Measurements from ENCODE around the gene SYT8.
"Not testable (repeated sequence)": the region's sequence is repeated elsewhere in the genome, so short reads cannot be mapped to it uniquely, and the experiment has no call there.

The SYT8 gene

GRCh38 chr11:1879342-1879940 is 44.7 kb downstream of the SYT8 start:
- H3K9ac ChIP-seq (ENCODE audit: low read depth, low read length), result no peak overlapping the region
- H3K9me3 ChIP-seq (ENCODE audit: control insufficient read depth, insufficient read depth, low read length), result no peaks in the 10 kb centered on the region
- H3K4me1 ChIP-seq (ENCODE audit: insufficient read depth, low read length), result peaks cover 8% of the 10 kb centered on the region; the same call in 1 of the 2 replicates
- H3K36me3 ChIP-seq (ENCODE audit: insufficient read depth, low read length), result no peaks in the 10 kb centered on the region

- Histone ChIP-seq H3K36me3 (ENCODE audit: insufficient read depth, low read length) (no peaks in the 10 kb centered on the region), H3K9me3 (ENCODE audit: control insufficient read depth, insufficient read depth, low read length) (no peaks in the 10 kb centered on the region), H3K4me1 (ENCODE audit: insufficient read depth, low read length) (peaks cover 7% of the 10 kb centered on the region; the same call in 1 of the 2 replicates), H3K9ac (ENCODE audit: low read depth, low read length) (no peak overlapping the region)
Measured at GRCh38 chr11:1879941-1880720, 45.3 kb downstream of the SYT8 start.

DNA sequence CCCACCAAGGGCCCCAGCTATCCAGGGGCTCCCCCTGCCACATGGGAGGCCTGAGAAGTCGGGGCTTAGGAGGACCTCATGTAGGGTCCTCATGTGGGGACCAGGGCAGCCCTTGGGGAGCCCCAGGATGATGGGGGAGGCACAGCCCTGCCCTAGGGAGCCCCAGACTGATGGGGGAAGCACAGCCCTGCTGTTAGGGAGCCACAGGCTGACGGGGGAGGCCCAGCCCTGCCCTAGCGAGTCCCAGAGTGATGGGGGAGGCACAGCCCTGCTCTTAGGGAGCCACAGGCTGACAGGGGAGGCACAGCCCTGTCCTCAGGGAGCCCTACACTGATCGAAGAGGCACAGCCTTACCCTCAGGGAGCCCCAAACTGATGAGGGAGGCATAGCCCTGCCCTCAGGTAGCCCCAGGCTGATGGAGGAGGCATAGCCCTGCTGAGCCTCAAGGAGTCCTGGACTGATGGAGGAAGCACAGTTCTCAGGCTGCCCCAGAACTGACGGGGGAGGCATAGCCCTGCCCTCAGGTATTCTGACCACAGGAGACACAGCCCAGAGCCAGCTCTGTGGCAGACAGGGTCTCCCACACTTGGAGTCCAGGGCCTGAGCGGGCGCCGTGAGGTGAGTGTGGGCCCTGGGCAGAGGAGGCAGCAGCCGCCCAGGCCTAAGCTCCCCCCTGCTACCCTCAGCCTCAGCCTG is 46.1 kb downstream of the SYT8 start:
- Histone ChIP-seq H3K4me1 (ENCODE audit: insufficient read depth, low read length) (peaks cover 4% of the 10 kb centered on the region; the same call in 1 of the 2 replicates), H3K36me3 (ENCODE audit: insufficient read depth, low read length) (no peaks in the 10 kb centered on the region), H3K9me3 (ENCODE audit: control insufficient read depth, insufficient read depth, low read length) (no peaks in the 10 kb centered on the region), H3K9ac (ENCODE audit: low read depth, low read length) (no peak overlapping the region)

- Histone ChIP-seq H3K9me3 (ENCODE audit: control insufficient read depth, insufficient read depth, low read length) (no peaks in the 10 kb centered on the region), H3K4me1 (ENCODE audit: insufficient read depth, low read length) (peaks cover 4% of the 10 kb centered on the region; the same call in 1 of the 2 replicates)
Measured at GRCh38 chr11:1881442-1882264, 46.9 kb downstream of the SYT8 start.

GRCh38 chr11:1882265-1883238 is 47.8 kb downstream of the SYT8 start:
- Histone ChIP-seq H3K9ac (ENCODE audit: low read depth, low read length) (no peak overlapping the region), H3K4me1 (ENCODE audit: insufficient read depth, low read length) (no peaks in the 10 kb centered on the region; the same call in 1 of the 2 replicates), H3K9me3 (ENCODE audit: control insufficient read depth, insufficient read depth, low read length) (no peaks in the 10 kb centered on the region), H3K36me3 (ENCODE audit: insufficient read depth, low read length) (no peaks in the 10 kb centered on the region)

More at GRCh38 chr11:1881442-1882264, 46.9 kb downstream of the SYT8 start:
- H3K36me3 ChIP-seq (ENCODE audit: insufficient read depth, low read length), result no peaks in the 10 kb centered on the region
- H3K9ac ChIP-seq (ENCODE audit: low read depth, low read length), result no peak overlapping the region

DNA sequence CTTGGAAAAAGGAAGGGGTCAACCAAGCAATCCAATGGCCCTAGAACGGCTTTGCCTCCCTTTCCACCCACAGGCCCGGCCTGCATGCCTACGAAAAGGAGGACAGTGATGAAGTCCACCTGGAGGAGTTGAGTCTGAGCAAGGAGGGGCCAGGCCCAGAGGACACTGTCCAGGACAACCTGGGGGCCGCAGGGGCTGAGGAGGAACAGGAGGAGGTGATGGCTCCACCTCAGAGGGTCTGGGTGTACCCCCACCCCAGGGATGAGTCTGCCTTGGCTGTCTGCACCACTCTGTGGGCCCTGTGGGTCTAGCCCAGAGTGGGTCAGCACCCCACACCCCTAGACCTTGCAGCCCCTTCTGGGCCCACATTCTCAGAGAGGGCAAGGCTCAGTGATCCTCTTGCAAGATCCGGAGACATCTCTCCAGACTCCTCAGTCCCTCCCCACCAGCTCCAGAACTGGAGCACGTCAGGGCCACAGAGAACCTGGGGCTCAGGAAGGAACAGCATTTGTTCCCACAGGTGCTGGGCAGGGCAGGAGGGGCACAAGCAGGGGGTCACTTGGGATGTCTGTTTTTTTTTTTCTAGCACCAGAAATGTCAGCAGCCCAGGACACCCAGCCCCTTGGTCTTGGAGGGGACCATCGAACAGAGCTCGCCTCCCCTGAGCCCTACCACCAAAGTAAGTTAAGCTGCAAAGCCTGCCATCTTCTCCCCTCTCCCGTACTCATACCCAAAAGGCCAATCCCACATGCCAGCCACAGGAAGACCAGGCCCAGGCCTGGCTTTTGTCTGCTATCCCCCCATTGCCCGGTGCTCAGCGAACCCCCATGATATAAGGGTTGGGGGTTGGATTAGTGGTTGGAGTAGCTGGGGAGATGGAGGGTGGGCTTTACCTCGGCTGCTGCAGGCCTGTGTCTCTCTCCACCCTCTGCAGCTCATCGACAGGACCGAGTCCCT is 48.8 kb downstream of the SYT8 start:
- H3K36me3 ChIP-seq (ENCODE audit: insufficient read depth, low read length), result no peaks in the 10 kb centered on the region
- no peaks in the 10 kb centered on the region for H3K9me3 ChIP-seq (ENCODE audit: control insufficient read depth, insufficient read depth, low read length)
- H3K4me1 ChIP-seq (ENCODE audit: insufficient read depth, low read length), result no peaks in the 10 kb centered on the region; the same call in 1 of the 2 replicates
- no peak overlapping the region for H3K9ac ChIP-seq (ENCODE audit: low read depth, low read length)

DNA sequence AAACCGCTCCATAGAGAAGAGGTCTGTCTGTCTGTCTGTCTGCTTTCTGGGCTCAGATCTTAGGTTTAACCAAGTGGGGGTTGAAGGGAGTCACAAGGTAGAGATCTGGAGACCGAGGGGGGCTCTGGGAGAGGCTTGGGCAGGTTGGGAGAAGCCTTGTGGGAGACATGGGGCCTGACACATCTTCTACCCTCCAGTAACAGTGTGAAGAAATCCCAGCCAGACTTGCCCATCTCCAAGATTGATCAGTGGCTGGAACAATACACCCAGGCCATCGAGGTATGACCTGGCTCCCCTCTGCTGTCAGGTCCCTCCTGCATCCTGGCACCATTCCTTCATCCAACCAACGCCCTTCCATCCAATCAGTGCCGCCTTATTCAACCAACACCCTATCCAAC is 49.5 kb downstream of the SYT8 start:
- no peaks in the 10 kb centered on the region for H3K9me3 ChIP-seq (ENCODE audit: control insufficient read depth, insufficient read depth, low read length)
- H3K4me1 ChIP-seq (ENCODE audit: insufficient read depth, low read length), result no peaks in the 10 kb centered on the region; the same call in 1 of the 2 replicates
- H3K36me3 ChIP-seq (ENCODE audit: insufficient read depth, low read length), result no peaks in the 10 kb centered on the region

DNA sequence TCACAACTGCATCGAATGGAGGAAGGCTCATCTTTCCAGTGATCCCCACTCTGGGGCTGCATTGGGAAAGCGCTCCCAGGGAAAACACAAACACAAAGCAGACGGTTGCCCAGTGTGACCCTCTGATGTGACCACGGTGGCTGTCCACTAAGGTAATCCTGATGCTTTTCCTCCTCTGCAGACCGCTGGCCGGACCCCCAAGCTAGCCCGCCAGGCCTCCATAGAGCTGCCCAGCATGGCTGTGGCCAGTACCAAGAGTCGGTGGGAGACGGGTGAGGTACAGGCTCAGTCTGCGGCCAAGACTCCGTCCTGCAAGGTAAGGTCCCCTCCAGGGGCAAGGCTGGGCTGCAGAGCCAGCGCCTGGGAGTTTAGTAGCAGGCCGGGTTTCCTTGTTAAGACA is 51.8 kb downstream of the SYT8 start:
- not testable (repeated sequence) for H3K4me1 ChIP-seq (ENCODE audit: insufficient read depth, low read length); H3K9me3 ChIP-seq (ENCODE audit: control insufficient read depth, insufficient read depth, low read length); H3K36me3 ChIP-seq (ENCODE audit: insufficient read depth, low read length); H3K9ac ChIP-seq (ENCODE audit: low read depth, low read length)

More for the DNA sequence above, 49.5 kb downstream of the SYT8 start:
- H3K9ac ChIP-seq (ENCODE audit: low read depth, low read length), result no peak overlapping the region
